Stimulated activated CD4-positive, alpha-beta T cell treated with anti-CD3 and anti-CD28 coated beads, Interleukin-1b, Interleukin-23, amount 100 ng/mL, for 24 hours (primary cell): ENCODE results near the gene LBHD2.
"Not testable (repeated sequence)": the region's sequence is repeated elsewhere in the genome, so short reads cannot be mapped to it uniquely, and the experiment has no call there.

Source experiments
- DNase-seq, 4 experiments: peaks; one replicate each; pipeline ENCODE4 v3.0.0-alpha.2; 2020; ENCODE audit warnings: low read depth in 4 of 4, low spot score in 1 of 4

Gene LBHD2

DNA sequence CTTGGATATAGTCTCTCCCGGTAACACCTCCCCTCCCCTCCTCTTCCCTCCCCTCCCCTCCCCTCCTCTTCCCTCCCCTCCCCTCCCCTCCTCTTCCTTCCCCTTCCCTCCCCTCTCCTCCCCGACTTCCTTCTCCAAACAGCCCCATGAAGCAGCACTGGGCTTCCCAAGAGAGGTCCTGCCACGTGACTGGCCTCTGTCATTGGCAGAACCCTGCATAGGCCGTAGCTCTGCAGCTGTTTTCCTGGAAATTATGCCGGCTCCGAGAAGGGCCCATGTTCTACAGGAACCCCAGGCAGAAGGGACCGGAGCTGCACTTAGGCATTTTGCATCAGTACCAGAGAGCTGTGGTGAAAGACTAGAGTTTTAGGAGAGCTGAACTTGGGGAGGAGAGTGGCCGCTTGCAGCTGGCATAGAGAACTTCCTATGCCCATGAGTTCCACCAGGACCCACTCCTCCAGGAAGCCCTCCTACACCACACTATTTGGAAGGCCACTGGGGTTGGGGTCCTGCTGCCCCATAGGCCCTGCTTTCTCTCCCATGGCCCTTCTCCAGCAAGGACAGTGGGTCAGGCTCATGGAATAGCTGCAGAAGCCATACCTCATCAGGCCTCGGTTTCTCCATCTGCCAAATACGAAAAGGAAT lies 34.1 kb downstream of the LBHD2 start:
- no peak for DNase-seq

DNA sequence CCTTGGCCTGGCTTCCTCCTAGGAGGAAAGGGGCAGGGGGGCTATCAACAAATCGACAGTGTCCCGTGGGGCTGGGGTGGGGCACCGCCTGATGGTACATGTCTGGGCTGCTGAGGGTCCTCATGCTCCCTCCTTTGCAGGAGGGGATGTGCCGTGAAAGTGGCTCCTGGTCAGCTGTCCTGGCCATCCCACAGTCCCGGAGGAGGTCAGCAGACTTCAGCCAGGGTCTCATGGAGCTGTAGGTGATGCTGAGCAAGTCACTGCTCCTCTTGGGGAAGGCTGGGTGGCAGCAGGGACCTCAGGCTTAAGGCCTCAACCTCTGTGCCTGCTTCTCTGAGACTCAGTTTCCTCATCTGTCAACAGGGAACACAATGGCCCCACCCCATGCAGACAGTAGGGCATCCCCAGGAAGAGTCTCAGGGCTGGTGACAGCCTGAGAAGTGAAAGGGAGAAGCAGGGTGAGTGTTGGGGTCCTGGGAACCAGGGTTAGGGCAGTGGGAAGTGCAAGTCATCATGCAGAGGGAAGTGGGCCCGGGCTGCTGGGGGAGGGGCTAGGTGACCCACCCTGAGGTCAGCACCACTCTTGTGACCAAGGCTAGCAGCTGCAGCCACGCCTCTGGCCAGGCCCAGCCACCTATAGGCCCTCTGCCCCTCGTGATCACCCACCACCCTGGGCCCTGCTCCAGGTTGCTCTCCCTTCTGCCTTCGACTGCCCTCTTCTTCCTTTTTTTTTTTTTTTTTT lies 34.8 kb downstream of the LBHD2 start:
- no peak for DNase-seq

DNA sequence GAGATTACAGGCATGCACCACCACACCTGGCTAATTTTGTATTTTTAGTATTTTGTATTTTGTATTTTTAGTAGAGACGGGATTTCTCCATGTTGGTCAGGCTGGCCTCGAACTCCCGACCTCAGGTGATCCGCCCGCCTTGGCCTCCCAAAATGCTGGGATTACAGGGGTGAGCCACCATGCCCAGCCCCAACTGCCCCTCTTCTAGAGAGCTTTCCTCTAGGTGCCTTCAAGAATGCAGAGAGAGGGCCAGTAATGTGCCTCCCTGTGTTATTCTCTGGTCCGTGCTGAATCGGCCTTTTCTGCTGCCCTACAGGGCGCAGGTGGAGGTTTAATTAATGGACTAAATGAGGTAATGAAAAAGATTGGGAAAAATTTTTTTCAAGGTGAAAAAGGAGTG lies 35.5 kb downstream of the LBHD2 start:
- not testable (repeated sequence) for DNase-seq

DNA sequence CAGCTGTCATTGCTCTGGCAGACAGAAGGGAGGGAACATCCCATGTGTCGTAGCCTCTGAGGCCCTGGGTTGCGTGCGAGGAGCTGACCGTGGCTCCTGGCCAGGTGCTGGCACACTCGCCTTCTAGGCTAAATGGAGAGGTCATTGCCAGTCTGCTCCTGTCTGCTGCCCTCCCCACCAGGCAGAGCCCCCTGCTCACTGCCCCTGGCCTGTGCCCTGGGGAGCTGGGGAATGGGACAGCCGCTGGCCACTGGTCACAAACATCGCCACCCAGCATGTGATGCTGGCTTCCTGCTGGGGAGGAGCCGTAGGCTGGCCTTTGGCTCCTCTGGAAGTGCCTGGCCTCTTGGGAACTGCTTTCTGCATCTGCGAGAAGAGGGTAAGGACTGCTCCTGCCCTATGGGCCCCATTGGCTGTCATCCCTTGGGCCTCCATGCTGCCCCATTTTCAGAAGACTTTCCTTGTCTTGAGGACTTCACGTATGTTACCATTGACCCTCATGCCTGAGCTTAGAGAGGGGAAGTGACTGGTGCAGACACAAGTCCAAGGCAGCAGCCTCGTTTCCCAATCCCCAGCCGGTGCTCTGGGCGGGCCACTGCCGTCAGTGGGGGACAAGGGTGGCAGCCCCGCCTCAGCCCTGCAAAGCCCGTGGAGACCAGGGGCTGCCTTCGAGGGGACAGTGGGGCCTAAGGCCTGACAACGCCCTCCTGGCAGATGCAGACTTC lies 37.3 kb downstream of the LBHD2 start:
- no peak for DNase-seq

DNA sequence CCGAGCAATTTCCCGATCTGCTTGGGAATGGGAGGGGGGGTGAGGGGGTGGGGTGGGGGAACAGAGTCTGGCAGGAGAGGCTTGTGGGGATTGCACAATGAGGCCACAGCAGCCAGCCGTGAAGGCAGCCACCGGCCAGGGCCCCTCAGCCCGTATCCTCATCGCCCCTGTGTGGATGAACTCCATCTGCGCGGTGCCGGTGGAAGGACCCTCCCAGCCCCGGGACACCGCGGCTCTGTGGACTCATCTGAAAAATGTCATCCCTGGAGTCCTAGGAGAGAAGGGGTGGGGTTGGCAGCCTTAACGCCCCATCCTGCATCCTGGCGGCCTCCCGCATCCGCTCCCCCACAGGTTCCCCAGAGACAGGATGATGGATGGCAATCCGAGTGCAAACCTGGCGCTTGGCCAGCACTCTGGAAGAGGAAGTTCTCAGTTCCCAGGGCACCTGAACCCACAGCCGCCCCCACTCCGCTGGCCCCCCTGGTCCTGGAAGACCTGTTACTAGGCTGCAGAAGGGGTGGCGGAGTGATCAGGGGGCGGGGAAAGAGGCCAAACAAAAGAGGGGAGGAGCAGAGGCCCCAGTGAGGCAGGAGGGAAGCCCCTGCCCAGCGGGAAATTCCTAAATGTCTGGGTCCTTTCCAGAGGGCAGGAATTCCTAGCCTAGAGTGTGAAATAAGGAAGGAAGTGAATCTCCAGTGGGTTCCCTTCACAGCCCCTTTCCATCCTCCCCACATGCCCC lies 38.0 kb downstream of the LBHD2 start:
- DNase-seq = no peak

DNA sequence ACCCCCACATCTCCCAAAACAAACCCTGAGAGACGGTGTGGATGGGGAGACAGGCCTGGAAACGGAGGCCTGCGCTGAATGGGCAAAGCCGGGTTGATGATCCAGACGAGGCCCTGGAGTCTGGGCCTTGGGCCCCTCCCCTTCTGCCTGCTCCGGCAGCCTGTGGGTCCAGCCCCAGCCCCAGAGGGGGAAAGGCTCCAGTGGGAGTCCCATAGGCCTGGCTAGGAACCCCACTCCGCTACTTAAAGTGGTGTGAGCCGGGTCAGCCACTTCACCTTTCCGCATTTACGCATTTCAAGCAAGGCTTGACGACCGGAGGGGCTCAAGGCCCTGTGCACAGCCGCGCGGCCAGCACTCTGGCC lies 38.6 kb downstream of the LBHD2 start:
- no peak for DNase-seq

DNA sequence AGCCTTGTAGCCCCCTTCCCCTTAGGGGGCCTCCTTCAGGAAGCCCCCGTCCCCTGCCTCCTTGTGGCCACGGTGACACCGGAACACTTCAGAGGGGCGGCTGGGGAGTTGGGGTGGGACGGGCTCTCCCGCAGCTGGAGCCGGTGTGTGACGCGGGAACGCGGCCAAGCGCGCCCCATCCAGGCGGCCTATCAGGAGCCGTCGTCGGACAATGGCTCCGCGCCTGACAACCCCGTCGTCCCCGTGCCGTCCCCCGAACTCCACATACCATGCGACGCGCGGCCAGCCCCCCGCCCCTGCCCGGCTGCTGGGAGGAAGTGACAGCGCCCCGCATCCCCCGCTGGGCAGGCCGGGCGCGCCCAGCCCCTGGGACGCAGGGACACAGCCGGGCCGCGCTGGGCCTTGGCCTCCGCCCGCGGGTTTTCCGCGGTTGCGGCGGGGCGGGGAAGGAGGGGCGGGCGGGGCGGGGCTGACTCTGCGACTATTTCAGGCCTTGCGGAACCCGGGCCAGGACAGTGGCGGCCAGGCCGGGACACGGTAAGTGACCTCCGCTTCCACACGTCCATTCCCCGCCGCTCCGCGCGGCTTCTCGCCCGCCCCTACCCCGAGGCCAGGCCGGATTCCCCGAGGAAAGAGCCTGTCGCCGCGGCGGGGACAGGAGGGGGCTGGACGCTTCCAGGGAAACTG lies 39.1 kb downstream of the LBHD2 start, which contains the start of gene TNFAIP2:
TSS of gene TNFAIP2 (plus strand) at position 515 of the 687 bp plus-strand sequence. CDS start 2,997 bp downstream, outside the sequence.
- DNase-seq = no peak

DNA sequence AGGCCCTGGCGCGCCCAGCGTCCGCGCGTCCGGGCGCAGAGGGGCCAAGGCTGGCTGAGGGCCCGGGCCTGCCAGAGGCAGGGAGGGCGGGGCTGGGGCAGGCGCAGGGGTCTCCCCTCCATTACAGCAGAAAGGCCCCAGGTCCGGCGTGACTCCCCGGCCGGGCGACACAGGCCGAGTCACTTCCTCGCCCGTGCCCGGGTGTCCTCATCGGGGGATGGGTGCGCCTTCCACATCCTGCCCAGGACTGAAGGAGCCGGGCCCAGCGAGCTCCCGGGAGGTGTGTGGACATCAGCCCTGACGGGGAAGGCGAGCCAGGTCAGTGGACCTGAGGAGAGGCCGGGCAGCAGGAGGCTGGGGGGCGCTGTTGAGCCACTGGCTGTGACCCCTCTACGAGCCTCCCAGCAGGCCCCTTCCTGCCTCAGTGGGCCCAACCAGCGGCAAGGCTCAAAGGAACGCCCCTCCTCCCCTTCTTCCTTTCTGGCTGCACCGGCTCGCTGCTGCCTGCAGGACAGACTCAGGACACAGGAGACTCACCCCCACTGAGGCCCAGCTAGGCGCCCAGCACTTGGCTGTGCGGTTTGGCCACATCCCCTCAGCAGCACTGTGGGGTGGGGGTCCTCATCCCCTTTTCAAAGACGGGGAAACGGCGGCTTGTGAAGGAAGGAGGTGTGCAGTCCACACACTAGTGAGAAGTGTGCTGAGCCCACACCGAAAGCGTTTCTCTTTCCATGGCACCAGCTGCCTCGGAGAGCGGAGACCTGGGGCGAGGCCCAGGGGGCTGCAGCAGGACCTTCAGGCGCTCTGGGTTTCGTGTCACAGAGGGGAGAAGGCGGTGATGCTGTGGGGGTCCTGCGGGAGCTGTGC lies 39.9 kb downstream of the LBHD2 start:
- no peak for DNase-seq

DNA sequence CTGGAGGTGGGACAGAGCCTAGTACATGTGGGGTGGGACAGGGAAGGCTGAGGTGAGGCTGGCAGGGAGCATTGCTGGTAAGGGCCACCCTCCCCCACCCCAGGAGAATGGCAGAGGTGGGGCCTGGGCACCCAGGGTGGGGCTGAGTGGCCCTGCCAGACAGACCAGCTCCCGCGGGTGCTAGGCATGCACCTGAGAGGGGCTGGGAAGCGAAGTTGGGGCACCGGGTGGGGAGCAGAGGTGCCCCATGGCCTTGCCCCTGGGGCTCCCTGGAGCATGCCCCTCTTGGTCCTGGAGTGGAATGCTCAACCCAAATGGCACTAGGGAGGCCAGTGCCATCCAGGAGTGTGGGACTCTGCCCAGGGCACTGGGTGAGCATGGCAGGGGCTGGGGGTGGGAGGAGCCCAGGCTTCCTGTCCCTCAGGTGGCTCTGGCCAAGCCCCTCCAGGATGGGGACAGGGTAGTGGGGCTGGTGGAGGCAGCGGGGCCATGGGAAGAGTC lies 40.5 kb downstream of the LBHD2 start:
- no peak for DNase-seq

DNA sequence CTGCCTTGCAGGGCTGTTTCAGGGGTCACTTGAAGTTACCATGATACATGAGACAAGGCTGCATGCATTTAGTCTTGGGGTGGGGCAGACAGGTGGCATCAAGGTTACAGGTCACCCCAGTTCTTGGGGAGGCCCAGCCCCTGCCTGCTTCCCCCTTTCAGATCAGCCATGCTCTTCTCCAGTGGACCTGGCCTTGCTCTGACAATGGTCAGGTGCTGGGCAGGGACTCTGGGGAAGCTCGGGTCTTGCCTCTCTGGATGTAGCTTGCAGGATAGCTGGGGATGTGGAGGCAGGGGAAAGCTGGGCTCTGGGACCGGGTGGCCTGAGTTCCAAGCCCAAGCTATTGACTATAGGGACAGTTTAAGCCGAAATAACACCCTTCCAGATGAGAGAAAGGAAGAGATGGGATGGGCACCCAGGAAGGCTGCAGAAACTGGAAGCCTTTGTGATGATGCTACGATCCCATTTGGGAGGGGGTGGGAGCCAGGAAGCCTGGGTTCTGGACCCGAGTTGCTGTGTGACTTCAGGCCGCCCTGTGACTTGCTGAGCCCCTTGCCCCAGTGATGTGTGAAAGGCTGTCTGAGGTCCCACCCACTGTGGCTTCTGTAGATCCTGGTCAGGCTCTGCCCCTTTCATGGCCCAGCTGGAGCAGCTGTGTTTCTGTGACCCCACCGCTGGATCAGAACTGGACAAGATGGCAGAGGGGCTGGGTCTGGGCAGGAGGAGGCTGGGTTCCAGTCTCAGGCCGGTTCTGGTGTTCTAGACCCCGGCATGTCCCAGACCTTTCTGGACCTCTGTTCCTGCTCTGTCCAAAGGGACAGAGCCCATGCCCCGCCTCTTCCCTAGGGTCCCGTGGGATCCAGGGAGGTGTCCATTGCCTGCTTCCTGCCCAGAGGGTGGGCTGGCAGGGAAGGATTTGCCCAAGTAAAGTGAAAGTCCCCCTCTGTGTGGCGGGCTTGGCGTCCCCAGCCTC lies 41.4 kb downstream of the LBHD2 start:
- DNase-seq = no peak

DNA sequence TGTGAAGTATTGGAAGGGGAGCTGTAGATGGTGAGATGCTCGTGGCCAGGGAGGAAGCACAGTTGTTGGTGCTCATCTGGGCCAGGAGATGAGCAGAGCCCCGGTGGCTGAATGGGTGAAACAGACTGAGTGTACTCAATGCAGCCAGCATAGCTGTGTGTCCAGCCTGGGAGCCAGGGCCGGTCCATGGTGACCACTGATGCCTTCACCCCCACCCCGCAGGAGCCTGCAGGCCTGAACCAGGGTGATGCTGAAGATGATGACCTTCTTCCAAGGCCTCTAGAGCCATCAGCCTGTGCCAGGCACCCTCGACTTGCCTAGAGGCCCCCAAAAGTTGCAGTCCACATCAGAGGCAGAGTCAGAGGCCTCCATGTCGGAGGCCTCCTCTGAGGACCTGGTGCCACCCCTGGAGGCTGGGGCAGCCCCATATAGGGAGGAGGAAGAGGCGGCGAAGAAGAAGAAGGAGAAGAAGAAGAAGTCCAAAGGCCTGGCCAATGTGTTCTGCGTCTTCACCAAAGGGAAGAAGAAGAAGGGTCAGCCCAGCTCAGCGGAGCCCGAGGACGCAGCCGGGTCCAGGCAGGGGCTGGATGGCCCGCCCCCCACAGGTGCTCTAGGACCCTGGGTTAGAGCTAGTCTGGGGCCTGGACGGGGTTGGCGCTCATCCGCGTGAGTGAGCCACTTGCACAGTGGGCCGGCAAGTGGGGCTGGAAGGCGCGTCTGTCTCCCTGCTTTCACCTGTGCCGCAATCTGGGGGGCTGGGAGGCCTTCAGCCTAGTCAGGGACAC lies 42.3 kb downstream of the LBHD2 start:
- DNase-seq = no peak

DNA sequence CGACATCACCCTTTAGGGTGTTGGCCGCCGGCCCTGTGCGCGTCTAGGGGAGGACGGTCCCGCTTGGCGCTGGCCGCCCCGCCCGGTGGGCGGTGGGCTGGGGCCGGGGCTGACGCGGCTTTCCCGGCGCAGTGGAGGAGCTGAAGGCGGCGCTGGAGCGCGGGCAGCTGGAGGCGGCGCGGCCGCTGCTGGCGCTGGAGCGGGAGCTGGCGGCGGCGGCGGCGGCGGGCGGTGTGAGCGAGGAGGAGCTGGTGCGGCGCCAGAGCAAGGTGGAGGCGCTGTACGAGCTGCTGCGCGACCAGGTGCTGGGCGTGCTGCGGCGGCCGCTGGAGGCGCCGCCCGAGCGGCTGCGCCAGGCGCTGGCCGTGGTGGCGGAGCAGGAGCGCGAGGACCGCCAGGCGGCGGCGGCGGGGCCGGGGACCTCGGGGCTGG lies 42.9 kb downstream of the LBHD2 start:
- DNase-seq = no peak

DNA sequence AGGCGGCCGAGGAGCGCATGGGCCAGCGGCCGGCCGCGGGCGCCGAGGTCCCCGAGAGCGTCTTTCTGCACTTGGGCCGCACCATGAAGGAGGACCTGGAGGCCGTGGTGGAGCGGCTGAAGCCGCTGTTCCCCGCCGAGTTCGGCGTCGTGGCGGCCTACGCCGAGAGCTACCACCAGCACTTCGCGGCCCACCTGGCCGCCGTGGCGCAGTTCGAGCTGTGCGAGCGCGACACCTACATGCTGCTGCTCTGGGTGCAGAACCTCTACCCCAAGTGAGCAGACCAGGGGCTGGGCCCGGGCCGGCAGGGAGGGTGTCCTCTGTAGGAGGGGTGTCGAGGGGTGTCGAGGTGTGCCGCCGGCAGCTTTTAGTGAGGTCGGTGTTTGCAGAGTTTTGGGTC lies 43.3 kb downstream of the LBHD2 start:
- no peak for DNase-seq

DNA sequence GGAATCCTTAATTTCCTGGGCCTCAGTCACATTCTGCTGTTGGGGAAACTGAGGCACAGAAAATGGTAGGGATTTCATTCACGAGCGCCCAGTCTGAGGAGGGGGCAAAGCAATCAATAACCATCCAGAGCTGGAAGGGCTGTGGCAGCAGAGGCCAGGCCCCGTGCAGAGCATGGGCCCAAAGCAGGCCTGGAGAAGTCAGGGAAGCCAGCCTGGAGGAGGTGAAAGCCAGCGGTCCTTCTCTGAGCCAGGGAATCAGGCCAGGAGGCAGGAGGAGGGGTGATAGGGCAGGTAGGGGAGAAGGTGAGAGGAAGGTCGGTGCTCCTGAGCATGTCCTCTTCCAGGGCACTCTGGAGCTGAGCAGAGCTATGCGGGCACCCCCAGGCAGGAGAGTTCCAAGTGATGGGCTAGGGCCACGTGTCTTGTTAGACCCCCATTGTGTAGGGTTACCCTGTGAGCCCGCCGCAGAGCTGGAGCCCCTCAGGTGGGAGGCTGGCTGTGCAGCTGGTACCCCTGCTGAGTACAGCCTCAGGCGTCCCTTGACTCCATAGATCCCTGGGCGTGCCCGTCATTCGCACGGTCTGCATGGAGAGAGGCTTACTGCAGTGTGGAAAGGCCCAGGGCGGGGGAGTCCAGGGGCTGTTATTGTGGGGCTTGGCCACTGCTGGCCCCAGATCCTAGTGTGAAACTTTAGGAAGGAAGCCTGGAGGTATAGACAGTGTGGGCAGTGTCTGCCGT lies 44.0 kb downstream of the LBHD2 start:
- no peak for DNase-seq

DNA sequence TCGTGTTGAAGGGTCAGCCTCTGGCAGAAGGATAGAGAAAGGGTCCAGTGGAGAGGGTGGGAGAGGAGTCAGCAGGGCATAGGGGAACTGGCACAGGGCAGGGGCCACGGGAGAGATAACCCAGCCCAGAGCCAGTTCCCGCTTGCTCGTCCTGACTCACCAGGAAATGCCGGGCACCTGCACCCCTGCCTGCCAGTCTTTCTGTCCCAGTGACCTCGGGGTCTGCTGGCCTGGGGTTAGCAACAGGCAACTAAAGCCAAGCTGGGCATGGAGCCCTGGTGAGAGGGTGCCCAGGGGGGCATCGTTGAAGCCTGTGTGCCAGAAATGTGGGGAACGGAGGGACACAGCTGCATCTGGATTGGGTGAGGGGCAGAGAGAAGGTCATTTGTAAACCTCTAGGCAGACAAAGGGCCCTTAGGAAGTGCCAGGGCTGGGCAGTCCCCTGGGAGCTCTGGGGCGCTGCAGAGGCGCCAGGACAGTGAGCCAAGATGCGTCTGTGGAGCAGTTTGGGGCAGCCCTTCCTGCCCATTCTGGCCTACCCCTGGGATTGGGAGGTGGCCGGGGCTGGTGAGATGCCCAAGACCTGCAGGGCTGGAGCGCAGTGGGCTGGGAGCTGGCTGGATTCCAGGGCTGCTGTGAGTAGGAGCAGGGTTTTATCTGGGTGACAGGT lies 44.8 kb downstream of the LBHD2 start:
- DNase-seq = no peak

DNA sequence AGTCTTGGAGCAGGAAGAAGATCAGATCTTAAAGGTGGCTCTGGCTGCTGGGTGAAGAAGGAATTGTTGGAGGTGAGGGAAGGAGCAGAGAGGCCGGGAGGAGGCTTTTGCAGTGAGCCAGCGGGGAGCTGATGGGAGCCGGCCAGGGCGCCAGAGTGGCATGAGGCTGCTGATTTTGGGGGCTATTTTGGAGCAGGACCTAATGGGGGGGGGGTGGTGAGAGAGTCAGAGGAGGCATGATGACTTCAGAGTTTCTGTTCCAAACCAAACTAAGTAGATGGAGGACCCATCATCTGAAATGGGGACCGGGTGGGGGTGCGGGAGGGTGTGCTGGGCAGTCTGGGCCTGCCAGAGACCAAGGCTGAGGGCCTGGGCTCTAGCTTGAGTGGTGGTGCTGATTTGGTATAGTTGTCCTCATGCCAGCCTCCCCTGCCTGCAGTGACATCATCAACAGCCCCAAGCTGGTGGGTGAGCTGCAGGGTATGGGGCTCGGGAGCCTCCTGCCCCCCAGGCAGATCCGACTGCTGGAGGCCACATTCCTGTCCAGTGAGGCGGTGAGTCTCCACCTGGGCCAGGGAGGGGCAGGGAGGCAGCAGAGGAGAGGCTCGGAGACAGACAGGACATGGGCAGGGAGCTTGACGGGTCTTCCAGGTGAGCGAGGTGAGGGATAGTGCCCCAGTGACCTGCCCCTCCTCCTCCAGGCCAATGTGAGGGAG lies 45.4 kb downstream of the LBHD2 start:
- no peak for DNase-seq
